Measurements from ENCODE around the gene DMTF1.

DNA sequence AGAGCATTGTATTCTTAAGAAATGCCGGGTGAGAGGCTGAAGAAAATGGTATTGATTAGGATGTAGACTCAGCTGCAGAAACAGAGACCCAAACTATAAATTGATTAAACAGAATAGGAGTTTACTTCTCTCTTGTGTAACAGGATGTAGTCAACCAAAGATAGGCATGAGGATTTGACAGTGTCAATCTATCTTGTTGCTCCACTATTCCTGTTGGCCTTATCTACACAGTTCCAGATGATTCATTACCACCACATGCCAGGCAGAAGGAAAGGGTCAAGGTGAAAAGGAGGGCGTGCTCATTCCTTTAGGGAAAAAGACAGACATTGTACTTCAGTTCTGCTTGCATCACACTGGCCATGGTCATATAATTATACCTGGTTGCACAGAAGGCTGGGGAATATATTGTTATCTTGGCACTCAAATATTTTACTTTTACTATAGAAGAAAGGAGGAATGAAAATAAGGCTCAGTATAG is 11.9 kb upstream of the DMTF1 start:
- TF ChIP-seq, protein P1, sequence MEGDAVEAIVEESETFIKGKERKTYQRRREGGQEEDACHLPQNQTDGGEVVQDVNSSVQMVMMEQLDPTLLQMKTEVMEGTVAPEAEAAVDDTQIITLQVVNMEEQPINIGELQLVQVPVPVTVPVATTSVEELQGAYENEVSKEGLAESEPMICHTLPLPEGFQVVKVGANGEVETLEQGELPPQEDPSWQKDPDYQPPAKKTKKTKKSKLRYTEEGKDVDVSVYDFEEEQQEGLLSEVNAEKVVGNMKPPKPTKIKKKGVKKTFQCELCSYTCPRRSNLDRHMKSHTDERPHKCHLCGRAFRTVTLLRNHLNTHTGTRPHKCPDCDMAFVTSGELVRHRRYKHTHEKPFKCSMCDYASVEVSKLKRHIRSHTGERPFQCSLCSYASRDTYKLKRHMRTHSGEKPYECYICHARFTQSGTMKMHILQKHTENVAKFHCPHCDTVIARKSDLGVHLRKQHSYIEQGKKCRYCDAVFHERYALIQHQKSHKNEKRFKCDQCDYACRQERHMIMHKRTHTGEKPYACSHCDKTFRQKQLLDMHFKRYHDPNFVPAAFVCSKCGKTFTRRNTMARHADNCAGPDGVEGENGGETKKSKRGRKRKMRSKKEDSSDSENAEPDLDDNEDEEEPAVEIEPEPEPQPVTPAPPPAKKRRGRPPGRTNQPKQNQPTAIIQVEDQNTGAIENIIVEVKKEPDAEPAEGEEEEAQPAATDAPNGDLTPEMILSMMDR (IDR thresholded peaks at IDR 0.05 in 2 of 3, conservative IDR thresholded peaks at IDR 0.05 in 1 of 3; ENCODE audit: borderline replicate concordance in 1 of 3, insufficient read depth in 1 of 3, low read depth in 2 of 3, low read length in 2 of 3), result no peak
- no peak for TF ChIP-seq CEBPB (IDR thresholded peaks at IDR 0.05; ENCODE audit: low read depth)
- TF ChIP-seq EZH2phosphoT487 (IDR thresholded peaks at IDR 0.05; ENCODE audit: borderline replicate concordance), result no peak
- no peak for TF ChIP-seq ZNF274 (IDR thresholded peaks at IDR 0.05; ENCODE audit: low read depth, low read length)
- TF ChIP-seq SP1 (IDR thresholded peaks at IDR 0.05; ENCODE audit: low read depth), result no peak
- TF ChIP-seq, protein P2, sequence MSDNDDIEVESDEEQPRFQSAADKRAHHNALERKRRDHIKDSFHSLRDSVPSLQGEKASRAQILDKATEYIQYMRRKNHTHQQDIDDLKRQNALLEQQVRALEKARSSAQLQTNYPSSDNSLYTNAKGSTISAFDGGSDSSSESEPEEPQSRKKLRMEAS (IDR thresholded peaks at IDR 0.05), result no peak
- no peak for TF ChIP-seq POLR2AphosphoS5 (IDR thresholded peaks at IDR 0.05; ENCODE audit: low read depth, low read length)
- TF ChIP-seq, protein P3, sequence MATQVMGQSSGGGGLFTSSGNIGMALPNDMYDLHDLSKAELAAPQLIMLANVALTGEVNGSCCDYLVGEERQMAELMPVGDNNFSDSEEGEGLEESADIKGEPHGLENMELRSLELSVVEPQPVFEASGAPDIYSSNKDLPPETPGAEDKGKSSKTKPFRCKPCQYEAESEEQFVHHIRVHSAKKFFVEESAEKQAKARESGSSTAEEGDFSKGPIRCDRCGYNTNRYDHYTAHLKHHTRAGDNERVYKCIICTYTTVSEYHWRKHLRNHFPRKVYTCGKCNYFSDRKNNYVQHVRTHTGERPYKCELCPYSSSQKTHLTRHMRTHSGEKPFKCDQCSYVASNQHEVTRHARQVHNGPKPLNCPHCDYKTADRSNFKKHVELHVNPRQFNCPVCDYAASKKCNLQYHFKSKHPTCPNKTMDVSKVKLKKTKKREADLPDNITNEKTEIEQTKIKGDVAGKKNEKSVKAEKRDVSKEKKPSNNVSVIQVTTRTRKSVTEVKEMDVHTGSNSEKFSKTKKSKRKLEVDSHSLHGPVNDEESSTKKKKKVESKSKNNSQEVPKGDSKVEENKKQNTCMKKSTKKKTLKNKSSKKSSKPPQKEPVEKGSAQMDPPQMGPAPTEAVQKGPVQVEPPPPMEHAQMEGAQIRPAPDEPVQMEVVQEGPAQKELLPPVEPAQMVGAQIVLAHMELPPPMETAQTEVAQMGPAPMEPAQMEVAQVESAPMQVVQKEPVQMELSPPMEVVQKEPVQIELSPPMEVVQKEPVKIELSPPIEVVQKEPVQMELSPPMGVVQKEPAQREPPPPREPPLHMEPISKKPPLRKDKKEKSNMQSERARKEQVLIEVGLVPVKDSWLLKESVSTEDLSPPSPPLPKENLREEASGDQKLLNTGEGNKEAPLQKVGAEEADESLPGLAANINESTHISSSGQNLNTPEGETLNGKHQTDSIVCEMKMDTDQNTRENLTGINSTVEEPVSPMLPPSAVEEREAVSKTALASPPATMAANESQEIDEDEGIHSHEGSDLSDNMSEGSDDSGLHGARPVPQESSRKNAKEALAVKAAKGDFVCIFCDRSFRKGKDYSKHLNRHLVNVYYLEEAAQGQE (IDR thresholded peaks at IDR 0.05; ENCODE audit: low read depth), result no peak
- no peak for TF ChIP-seq EZH2 (IDR thresholded peaks at IDR 0.05)
